VCaP (cell line): ENCODE measurements around the gene CAMSAP2.

Experiments used
- H3K27ac ChIP-seq: fragments of 450-650 bp; 2 replicates; pipeline ENCODE4 v1.5.1; 2017
- TF ChIP-seq, protein P1 (sequence below): fragments of 450-650 bp; conservative IDR thresholded peaks from 2 replicates; pipeline ENCODE4 v1.5.1; 2017; ENCODE audit warnings: mild to moderate bottlenecking, moderate library complexity

The CAMSAP2 gene

DNA sequence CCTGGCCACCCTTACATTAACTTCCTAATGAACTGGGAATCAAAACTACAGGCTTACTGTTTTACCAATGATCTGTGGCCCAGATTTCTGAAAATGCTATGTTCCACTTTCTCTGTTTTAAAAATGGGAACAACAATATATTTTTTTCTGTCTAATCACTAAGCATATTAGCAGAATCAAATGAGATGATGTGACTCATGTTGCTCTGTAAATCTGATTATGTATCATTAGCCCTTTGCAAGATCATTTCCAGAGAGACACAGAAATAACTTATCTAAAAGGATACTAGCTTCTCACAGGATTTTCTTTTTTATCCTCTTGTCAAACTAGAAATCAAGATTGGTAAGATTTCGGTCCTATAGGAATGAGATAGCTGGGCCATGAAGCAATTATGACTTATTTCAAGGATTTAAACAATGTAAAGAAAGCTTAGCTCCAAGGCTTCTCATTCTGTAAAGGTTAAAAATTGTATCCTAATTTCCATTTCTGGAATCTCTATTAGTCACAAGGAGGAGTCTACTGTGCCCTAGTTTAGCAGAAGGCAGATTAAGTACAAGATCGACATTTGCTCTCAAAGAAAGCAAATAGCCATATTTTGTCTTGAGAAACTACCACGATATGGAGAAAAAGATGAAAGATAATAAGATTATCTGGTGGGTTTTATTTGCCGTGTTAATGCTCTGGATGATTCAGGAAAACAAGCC lies 32.4 kb upstream of the CAMSAP2 start:
- TF ChIP-seq, protein P1, sequence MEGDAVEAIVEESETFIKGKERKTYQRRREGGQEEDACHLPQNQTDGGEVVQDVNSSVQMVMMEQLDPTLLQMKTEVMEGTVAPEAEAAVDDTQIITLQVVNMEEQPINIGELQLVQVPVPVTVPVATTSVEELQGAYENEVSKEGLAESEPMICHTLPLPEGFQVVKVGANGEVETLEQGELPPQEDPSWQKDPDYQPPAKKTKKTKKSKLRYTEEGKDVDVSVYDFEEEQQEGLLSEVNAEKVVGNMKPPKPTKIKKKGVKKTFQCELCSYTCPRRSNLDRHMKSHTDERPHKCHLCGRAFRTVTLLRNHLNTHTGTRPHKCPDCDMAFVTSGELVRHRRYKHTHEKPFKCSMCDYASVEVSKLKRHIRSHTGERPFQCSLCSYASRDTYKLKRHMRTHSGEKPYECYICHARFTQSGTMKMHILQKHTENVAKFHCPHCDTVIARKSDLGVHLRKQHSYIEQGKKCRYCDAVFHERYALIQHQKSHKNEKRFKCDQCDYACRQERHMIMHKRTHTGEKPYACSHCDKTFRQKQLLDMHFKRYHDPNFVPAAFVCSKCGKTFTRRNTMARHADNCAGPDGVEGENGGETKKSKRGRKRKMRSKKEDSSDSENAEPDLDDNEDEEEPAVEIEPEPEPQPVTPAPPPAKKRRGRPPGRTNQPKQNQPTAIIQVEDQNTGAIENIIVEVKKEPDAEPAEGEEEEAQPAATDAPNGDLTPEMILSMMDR: no peak
- H3K27ac ChIP-seq: no peak overlapping the region

DNA sequence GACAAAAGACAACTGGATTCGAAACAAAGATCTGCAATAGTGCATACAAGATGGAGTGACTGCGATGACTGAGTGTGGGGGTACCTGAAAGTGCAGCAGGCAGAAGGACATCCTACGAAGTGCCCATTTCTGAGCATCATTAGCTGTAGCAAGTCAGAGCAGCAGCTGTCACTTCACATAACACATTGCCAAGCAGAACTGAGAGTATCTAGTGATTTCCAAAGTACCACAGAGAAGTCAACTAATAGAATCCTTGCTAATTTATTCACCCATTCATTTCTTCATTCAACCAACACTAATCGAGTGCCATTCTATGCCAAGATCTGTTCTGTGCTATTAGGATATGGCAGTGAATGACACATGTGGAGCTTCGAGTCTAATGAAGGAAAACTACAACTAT lies 31.6 kb upstream of the CAMSAP2 start:
- H3K27ac ChIP-seq: no peak overlapping the region
- TF ChIP-seq, protein P1: no peak

DNA sequence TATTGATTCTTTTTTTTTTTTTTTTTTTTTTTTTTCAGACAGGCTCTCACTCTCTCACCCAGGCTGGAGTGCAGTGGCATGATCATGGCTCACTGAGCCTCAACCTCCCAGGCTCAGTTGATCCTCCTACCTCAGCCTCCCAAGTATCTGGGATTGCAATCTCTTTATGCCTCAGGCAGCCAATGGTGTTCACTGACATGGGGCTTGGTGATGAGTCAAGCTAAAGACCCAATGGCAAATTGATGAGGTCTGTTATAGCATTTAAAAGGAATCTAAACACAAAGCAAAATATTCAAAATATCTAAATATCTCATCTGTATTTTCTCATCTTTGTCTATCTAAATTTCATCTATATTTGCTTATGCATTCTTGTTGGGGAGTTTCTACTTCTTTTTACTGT lies 30.5 kb upstream of the CAMSAP2 start:
- TF ChIP-seq, protein P1: no peak
- no peak overlapping the region for H3K27ac ChIP-seq

DNA sequence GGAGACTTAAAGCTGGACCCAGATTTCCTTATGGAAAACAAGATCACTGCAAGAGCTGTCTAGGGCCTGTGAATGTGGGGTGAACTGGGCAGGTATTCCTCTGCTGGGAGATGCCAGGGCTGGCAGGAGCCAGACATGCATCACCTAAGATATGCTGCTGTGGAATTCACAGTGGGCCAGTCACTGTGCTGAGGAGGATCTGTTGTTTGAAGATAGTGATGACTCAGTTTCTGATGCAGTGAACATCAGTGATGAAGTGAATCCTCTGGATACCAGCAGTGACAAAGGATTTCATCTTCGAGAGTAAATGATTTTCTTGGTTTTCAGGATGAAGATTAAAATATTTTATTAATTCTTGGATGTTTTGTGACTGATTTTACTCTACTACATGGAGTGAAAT lies 29.9 kb upstream of the CAMSAP2 start:
- TF ChIP-seq, protein P1: no peak
- no peak overlapping the region for H3K27ac ChIP-seq

DNA sequence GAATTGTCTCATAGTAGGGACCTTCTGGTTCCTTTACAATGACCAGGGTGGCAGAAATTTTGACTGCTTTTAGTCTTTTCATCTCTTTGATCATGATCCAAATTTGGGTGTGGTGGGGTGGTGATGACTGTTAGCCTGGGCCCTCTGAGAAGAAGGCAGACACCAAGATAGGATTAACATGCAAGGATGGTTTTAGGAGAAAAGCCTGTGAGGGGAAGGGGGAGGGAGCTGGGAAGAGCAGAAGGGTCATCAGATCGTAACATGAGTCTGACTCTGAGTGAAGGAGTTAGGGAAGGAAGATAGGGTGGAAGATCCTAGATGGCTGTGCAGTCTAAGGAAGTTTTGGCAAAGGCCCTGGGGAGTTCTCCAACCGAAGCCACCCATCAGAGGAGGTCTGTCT lies 28.5 kb upstream of the CAMSAP2 start:
- TF ChIP-seq, protein P1: no peak
- H3K27ac ChIP-seq: no peak overlapping the region

DNA sequence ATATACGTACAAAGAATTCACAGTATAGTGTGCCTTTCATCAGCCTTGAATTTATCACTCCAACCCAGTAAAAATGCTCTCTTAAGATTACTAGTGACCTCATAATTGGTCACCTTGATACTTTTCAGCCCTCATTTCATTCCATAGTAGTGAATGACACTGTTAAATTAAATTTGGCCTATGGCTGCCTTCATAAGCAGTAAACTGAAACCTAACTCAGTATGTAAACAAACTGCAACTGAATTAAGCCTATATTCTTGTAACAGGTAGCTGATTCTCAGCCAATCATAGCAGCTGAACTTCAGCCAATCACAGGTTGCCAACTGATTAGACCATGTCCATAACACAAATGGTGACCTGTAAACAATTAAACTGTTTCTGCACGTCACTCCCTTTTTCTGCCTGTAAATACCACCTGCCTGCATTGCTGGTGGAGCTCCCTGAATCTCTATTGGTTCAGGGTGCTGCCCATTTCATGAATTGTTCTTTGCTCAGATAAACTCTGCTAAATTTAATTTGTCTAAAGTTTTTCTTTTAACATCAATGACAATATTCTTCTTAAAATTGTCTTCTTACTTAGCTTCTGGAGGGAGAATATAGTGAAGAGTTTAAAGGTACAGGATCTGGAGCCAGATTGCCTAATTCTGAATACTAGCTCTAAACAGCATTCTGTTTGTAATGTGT lies 24.0 kb upstream of the CAMSAP2 start:
- TF ChIP-seq, protein P1: no peak
- no peak overlapping the region for H3K27ac ChIP-seq

DNA sequence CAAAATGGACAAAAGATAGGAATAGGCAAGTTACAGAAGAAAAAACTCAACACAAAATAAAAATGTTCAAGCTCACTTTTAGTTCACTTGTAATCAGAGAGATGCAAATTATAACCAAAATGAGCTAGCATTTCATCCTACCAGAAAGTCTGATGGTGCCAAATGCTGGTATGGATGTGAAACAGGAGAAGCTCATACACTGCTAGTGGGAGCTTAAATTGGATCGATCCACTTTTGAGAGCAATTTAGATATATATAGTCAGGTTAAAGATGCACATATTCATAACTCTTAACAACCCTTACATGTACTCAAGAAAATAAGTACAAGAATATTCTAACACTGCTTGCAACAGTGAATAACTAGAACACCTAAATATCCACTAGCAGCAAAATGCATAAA lies 18.5 kb upstream of the CAMSAP2 start:
- TF ChIP-seq, protein P1: no peak
- no peak overlapping the region for H3K27ac ChIP-seq
